ENCODE data around the gene SLC29A1.

Gene SLC29A1

DNA sequence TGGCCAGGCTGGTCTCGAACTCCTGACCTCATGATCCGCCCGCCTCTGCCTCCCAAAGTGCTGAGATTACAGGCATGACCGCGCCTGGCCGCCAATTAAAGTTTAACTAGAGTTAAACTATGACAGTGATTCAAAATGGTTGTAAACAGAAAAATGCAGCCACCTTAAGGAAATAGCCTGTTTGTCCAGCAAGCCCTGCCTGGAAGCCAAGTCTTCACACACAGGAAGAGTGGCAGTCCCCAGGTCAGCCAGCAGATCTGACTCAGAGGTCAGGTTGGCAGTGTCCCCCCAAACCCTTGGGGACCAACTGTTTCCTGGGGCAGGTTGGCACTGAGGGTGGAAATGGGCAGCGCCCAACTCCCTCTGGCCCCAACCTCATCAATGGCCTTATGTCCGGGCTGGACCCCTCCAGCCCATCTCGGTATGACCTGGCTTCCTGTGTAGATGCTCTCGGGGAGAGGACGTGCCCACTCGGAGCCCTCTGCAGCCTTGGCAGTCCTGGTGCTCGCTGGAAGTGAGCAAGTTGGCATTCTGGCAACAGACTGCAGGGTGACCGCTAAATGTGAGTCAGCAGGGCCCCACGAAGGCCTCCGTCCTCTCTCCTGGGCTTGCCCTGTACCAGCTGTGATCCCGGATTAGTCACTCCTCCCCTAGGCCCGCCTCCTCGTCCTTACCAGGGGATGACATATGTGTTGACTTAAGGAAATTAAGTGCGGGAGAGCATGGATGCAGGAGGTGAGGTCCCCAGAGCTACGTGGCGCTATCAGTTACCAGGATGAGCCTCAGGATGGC lies 13.8 kb downstream of the SLC29A1 start:
- peak; percentile 97 for DNase-seq (ENCODE audit: low spot score)

- DNase-seq (ENCODE audit: low spot score): no peak
These were observed 14.5 kb downstream of the SLC29A1 start for GRCh38 chr6:44237813-44238433.

DNA sequence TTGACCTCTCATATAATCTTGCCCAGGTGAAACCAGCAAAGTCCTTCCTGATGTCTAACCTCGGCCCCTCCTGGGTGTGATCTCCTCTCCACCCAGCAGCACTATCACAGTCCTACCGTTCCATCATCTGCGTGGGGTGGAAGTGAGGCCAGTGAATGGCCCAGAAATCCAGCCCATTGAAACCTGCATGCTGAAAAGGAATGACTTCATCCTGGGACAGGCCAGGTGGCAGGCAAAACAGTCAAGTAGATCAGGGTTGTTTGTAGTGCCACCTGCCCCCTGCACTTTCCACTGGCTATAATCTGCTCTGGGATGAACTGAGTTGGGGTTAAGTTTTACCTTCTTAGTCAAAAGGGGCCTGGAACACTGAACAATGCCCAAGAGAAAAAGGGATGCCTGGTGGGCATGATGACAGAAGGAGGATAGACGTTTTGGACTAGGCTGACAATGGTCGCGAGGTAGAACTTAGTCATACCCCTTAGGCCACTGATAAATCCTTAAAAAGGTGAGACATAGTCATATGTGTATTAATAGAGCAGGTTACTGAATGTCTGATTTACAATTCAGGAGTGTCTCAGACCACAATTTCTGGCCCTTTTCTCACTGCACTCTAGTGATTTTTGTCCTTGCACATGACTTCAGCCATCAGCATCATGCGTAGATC lies 15.4 kb downstream of the SLC29A1 start:
- no peak for DNase-seq (ENCODE audit: low spot score)

DNA sequence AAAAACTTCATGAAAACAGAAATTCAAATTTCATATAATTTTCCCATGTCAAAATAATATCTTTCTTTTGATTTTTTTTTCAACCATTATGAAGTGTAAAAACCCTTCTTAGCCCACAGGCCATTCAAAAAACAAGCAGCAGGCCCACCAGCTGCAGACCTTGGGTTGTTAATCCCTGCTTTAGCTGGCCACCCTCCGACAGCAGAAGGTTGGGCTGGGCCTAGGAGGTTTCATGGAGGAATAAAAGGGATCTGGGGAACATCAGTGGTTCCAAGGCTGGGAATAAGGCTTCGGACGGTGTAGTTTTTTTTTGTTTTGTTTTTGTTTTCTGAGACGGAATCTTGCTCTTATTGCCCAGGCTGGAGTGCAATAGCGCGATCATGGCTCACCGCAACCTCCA lies 19.9 kb downstream of the SLC29A1 start:
- DNase-seq (ENCODE audit: low spot score): no peak

DNA sequence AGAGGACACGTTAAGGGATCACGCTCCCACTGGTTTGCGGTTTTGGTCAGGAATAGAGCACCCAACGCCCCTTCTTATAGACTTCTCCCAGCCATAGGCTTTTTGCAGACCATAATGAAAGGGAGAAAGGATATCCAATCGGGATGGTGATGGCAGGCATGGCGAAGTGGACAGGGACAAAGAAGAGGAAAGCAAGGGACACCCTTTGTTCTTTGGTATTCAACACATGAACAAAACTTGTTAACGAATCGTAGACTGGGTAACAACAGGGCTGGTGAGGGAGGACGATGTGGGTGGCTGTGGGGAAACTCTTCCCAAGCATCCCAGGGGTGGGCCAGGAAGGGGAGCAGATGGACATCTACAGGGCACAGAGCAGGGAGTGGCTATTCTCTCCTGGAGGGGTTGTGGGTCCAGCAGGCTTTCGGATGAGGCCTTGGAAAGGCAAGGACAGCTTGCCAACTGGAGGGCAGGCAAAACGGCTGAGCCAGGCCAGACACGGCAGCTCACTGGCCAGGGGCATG lies 22.1 kb downstream of the SLC29A1 start:
- no peak for DNase-seq (ENCODE audit: low spot score)

DNA sequence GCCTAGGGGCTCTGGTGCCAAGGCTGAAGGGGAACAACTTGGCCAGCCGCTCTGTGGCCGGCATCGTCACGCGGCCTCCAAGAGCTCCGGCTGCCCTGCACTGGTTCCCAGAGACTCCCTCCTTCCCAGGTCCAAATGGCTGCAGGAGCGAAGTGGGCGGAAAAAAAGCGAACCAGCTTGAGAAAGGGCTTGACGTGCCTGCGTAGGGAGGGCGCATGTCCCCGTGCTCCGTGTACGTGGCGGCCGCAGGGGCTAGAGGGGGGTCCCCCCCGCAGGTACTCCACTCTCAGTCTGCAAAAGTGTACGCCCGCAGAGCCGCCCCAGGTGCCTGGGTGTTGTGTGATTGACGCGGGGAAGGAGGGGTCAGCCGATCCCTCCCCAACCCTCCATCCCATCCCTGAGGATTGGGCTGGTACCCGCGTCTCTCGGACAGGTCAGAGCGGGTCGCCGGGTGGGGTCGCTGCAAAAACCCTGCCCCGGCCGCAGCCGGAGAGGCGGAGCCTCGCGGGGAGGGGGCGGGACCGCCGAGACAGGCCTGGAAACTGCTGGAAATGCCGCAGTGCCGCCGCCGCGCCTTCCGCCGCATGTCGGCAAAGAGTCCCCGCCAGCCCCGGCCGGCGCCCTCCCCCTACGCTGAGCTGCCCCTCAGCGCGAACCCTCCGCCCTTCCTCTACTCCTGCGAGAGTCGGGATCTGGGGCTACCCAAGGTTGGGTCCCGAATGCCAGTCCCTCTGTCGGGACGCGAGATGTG lies 22.7 kb downstream of the SLC29A1 start:
- peak; percentile 70 for DNase-seq (ENCODE audit: low spot score)

DNA sequence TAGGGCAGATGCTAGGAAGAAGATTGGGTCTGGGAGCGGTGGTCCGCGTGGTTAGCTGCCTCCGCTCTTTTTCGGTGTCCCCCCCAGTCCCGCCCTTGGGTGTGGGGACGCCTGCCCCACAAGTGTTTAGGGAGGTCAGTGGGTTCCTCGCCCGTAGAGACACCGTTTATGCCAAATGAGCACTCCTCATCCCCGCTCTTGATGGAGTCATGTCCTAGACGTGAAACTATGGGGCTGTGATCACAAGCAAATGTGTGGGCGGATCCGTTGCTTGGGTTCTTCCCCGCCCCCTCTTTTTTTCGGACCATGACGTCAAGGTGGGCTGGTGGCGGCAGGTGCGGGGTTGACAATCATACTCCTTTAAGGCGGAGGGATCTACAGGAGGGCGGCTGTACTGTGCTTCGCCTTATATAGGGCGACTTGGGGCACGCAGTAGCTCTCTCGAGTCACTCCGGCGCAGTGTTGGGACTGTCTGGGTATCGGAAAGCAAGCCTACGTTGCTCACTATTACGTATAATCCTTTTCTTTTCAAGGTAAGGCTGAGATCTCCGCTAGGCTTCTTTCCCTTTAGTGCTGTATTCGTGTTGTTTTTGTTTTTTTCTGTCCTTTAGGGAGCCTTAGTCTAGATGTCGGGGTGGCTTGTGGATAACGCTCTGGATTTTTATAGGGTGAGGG lies 23.4 kb downstream of the SLC29A1 start, which contains the start of gene HSP90AB1:
Gene HSP90AB1 (plus strand): TSS at position 439 of the 675 bp plus-strand sequence. CDS start 1,529 bp downstream, outside the sequence.
- peak; percentile 98 for DNase-seq (ENCODE audit: low spot score)

DNA sequence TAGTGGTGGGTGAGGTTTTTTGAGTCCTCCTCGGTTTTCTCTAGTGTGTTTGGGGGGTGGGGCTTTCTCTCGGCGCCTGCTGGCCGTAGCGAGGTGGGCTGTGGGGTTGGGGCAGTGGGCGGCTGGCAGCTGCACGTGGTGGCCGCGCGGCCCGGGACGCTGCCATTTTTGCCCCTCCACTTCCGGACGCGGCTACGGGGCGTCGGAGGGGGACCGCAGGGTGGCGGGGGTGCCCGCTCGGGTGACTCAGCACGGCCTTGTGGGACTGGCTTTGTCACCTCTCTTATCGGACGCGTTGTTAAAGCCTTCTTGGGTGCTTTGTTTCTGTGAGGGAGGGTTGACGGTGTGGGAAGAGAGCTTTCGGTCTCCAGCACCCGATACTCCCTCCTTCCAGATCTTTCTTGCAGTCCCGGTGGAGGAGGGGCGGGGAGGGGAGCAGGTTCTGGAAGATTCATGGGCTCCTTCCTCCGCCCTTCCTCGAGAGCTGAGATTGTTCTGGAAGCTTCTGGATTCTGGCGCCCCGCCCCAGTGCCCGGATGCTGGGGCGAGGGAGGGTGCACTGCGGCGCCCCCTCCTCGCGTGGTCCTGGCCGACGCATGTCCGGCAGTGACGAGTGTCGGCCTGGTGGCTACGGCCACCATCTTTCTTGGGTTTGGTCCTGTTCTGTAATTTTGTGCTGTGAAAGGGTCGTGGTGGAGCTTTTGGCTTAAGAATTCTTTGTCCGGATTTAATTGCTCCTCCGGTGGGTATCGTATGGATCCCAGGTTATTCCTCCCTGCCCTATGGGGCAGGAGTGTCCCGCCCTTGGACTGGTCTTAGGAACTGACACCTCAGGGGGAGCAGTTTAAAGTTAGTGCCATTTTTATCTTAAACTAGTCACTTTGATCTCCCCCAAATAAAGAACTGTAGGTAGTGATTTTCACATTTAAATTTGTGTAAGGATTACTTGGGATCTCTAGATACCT lies 24.2 kb downstream of the SLC29A1 start:
- peak; percentile 44 for DNase-seq (ENCODE audit: low spot score)

DNA sequence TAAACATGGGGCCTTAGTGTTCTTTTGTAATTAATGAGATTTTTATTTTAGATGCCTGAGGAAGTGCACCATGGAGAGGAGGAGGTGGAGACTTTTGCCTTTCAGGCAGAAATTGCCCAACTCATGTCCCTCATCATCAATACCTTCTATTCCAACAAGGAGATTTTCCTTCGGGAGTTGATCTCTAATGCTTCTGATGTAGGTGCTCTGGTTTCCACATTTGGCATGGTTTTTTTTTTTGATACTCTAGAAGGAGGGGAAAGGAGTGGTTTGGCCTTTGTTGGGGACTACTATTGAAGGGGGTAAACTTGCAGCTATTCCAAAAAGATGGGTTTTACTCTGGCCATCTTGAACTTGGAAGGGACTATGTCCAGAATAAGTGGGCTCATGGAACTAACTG lies 25.2 kb downstream of the SLC29A1 start:
- no peak for DNase-seq (ENCODE audit: low spot score)

GRCh38 chr6:44249082-44249748 lies 25.8 kb downstream of the SLC29A1 start:
- no peak for DNase-seq (ENCODE audit: low spot score)

- no peak for DNase-seq (ENCODE audit: low spot score)
These were observed 26.8 kb downstream of the SLC29A1 start for GRCh38 chr6:44250067-44250717.

DNA sequence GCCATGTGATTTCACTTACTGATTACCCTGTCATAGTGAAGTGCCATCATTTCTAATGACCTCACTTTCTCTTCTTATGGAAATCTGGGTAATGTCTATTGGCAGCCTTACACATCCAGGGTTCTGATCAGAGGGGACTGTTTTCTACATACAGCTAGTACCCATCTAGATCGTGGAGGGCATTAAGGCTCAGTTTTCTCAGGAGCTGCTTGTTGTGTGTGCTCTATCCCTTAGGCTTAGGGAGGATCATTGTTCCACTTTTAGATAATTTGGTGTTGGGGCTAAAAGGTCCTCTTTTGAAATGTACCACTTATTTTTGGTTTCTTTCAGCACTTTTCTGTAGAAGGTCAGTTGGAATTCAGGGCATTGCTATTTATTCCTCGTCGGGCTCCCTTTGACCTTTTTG lies 27.3 kb downstream of the SLC29A1 start:
- DNase-seq (ENCODE audit: low spot score): no peak

DNA sequence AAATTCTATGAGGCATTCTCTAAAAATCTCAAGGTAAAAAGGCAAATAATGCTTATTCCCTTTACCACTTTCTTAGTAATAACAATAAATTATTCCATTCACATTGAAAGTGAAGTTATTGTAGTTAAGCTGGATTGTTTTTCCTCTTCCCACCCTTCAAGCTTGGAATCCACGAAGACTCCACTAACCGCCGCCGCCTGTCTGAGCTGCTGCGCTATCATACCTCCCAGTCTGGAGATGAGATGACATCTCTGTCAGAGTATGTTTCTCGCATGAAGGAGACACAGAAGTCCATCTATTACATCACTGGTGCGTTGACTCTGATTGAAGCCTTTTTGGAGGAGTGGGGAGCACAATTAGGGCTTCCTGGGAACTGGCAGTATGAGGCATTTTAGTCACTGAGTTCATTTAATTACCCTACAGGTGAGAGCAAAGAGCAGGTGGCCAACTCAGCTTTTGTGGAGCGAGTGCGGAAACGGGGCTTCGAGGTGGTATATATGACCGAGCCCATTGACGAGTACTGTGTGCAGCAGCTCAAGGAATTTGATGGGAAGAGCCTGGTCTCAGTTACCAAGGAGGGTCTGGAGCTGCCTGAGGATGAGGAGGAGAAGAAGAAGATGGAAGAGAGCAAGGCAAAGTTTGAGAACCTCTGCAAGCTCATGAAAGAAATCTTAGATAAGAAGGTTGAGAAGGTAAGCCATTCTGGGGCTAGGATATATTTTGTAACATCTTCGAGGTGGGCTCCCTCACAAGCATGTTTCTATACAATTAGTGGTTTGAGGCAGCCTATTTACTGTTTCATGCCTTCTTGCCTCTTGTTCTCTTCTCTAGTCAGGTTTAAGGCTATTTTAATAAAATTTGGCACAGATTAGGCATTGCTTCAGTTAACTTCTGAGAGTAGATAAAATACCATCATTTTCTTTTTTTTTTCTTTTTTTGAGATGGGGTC lies 28.5 kb downstream of the SLC29A1 start:
- DNase-seq (ENCODE audit: low spot score): no peak

DNA sequence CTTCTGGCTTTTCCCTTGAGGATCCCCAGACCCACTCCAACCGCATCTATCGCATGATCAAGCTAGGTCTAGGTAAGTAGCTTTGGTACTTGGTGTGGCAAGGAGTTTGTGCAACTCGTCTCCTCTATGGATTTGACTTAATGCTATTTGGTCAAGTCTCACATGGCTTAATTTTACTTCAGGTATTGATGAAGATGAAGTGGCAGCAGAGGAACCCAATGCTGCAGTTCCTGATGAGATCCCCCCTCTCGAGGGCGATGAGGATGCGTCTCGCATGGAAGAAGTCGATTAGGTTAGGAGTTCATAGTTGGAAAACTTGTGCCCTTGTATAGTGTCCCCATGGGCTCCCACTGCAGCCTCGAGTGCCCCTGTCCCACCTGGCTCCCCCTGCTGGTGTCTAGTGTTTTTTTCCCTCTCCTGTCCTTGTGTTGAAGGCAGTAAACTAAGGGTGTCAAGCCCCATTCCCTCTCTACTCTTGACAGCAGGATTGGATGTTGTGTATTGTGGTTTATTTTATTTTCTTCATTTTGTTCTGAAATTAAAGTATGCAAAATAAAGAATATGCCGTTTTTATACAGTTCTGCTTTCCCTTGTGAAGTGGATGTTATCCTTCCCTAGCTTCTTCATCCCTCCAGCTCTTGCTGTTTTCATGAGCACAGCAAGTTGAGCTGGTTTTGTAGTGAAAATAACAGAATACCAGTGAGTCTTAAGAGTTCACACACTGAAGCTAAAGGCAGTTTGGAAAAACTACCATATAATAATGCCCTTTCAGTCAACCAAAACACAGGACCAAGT lies 30.1 kb downstream of the SLC29A1 start:
- peak; percentile 48 for DNase-seq (ENCODE audit: low spot score)

DNA sequence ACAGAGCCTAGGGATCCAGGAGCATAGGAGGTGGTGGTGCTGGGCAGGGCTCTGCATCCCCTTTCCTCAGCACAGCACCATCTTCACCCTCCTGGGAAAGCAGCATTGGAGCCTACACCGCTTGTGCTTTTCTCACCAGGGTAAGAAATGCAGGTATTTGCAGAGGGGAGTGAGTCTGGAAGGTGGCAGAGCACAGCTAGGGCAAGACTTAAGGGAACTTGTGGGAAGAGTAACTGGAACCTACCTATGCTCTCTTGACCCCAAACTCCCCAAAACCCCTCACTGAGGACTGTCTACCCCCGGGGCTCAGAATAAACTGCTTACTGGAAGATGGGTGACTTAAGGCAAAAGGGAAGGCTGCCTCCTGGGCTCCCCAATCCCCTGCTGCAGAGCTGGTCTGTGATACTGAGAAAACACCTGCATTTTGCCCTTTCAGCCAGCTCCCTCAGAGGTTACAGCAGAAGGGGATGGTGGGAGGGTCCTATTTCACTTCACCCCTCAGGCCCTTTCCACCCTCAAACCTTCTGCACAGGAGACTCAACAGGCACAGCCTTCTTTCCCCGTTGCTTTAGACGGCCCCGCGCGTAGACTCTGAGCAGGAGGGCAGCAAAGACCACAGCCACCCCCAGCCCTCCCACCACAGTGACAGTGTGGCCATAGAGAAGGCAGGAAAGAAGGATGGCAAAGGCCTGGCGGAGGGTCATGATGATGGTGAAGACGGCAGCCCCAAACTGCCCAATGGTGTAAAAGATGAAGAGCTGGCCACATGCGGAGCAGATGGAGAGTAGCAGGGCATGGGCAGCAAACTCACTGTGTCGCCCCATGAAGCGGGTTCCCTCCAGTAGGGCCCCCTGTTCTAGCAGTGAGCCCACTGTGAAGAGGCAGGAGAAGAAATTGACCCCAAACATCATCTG lies 31.1 kb downstream of the SLC29A1 start:
- DNase-seq (ENCODE audit: low spot score): no peak
